Measurements from ENCODE around the gene C22orf31.

DNA sequence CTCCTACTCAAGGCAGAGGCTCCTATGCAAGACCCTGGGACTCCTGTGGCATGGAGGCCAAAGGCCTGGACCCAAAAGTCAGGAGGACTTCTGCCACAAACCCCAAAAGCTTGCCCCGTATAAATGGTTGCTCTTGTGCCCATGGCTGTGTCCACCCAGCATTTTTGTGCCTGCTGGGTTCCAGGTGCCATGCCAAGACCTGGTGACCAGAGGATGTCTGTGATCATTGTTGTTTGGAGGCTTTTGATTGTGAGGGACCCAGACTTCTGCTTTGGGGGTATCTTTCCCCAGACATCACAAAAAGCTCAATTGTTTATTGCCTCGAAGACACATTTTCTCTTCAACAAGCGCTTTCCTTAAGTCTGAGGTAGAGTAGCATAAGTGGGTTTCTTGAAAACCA, 35.1 kb downstream of the C22orf31 start:
- TF ChIP-seq, protein P1, sequence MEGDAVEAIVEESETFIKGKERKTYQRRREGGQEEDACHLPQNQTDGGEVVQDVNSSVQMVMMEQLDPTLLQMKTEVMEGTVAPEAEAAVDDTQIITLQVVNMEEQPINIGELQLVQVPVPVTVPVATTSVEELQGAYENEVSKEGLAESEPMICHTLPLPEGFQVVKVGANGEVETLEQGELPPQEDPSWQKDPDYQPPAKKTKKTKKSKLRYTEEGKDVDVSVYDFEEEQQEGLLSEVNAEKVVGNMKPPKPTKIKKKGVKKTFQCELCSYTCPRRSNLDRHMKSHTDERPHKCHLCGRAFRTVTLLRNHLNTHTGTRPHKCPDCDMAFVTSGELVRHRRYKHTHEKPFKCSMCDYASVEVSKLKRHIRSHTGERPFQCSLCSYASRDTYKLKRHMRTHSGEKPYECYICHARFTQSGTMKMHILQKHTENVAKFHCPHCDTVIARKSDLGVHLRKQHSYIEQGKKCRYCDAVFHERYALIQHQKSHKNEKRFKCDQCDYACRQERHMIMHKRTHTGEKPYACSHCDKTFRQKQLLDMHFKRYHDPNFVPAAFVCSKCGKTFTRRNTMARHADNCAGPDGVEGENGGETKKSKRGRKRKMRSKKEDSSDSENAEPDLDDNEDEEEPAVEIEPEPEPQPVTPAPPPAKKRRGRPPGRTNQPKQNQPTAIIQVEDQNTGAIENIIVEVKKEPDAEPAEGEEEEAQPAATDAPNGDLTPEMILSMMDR (IDR thresholded peaks at IDR 0.05; ENCODE audit: poor library complexity), result no peak
- TF ChIP-seq EZH2 (IDR thresholded peaks at IDR 0.05; ENCODE audit: borderline replicate concordance) (no peak), EZH2phosphoT487 (IDR thresholded peaks at IDR 0.05; ENCODE audit: low read depth, severe bottlenecking, unreplicated experiment) (no peak)

Data from hepatocyte (in vitro differentiated cells).